Hematopoietic multipotent progenitor cell treated with erythropoietin and hydrocortisone succinate and interleukin-3 and kit ligand, for 6 days (in vitro differentiated cells): ENCODE data around the gene LGR6.

ENCODE experiments used
- DNase-seq: peaks from one replicate; pipeline ENCODE4 v3.0.0-alpha.2; 2015

Gene LGR6

GRCh38 chr1:202201266-202201665 lies 7.7 kb downstream of the LGR6 start:
- no peak for DNase-seq

- no peak for DNase-seq
Measured at GRCh38 chr1:202201971-202202370, 8.4 kb downstream of the LGR6 start.

- no peak for DNase-seq
Measured at GRCh38 chr1:202202500-202203168, 9.0 kb downstream of the LGR6 start.

- peak; percentile 90 for DNase-seq
Measured at GRCh38 chr1:202203238-202204039, 9.8 kb downstream of the LGR6 start.

- no peak for DNase-seq
Measured at GRCh38 chr1:202204065-202204464, 10.5 kb downstream of the LGR6 start.

- DNase-seq: no peak
Measured at GRCh38 chr1:202205523-202206190, 12.1 kb downstream of the LGR6 start.

GRCh38 chr1:202207292-202207691 lies 13.7 kb downstream of the LGR6 start:
- peak; percentile 40 for DNase-seq

GRCh38 chr1:202208351-202208857 lies 14.8 kb downstream of the LGR6 start:
- no peak for DNase-seq

- no peak for DNase-seq
Measured at GRCh38 chr1:202210385-202210784, 16.8 kb downstream of the LGR6 start.

GRCh38 chr1:202210969-202211368 lies 17.4 kb downstream of the LGR6 start:
- no peak for DNase-seq

GRCh38 chr1:202212787-202213186 lies 19.2 kb downstream of the LGR6 start:
- no peak for DNase-seq

GRCh38 chr1:202213361-202214088 lies 19.9 kb downstream of the LGR6 start:
- peak; percentile 54 for DNase-seq

GRCh38 chr1:202214089-202214843 lies 20.7 kb downstream of the LGR6 start:
- DNase-seq: no peak

GRCh38 chr1:202215472-202216130 lies 22.0 kb downstream of the LGR6 start:
- DNase-seq: no peak

GRCh38 chr1:202216691-202217090 lies 23.1 kb downstream of the LGR6 start:
- DNase-seq: peak; percentile 35

- DNase-seq: no peak
Measured at GRCh38 chr1:202217516-202217915, 23.9 kb downstream of the LGR6 start.

GRCh38 chr1:202217951-202218350 lies 24.4 kb downstream of the LGR6 start:
- DNase-seq: no peak

GRCh38 chr1:202220733-202221132 lies 27.1 kb downstream of the LGR6 start:
- no peak for DNase-seq

GRCh38 chr1:202221911-202222909 lies 28.6 kb downstream of the LGR6 start:
- DNase-seq: no peak
